Activated naive CD4-positive, alpha-beta T cell treated with anti-CD3 and anti-CD28 coated beads, Interleukin-2, amount 50 U/mL, for 16 hours (primary cell): ENCODE data around the gene KCNQ2.

Source experiments
- DNase-seq: peaks from one replicate; pipeline ENCODE4 v3.0.0-alpha.2; 2020

The KCNQ2 gene

DNA sequence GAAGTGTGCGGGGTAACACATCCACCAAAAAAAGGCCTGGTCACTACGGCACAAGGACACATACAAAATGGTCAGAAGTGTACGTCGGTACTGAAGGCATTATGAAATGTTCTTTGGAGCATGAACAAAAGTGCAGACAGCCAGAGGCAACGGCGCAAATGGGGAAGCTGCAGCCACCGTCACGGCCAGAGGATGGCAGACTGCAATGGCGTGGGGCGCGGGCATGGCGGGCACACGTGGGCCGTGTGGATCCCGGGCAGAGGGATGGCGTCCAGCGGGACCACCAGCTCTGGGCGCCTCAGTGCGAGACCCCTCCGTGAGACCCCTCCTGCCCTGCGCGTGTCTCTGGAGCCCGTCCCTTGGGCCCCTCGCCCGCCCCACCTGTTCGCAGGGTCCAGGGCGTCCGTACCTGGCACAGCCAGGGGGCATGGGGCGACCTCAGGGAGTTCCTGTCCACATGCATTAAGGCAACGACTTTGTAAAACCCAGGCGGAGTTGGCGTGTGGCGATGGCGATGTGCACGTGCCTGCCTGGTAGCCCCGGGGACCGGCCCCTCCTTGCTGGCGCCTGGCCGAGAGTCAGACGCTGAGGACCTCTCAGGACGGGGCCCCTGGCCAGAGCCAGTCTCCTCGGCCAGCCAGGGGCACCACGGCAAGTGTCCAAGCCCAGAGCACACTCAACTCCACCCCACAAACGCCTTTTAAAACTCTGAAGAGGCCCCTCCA lies 71.8 kb downstream of the KCNQ2 start:
- DNase-seq = no peak

DNA sequence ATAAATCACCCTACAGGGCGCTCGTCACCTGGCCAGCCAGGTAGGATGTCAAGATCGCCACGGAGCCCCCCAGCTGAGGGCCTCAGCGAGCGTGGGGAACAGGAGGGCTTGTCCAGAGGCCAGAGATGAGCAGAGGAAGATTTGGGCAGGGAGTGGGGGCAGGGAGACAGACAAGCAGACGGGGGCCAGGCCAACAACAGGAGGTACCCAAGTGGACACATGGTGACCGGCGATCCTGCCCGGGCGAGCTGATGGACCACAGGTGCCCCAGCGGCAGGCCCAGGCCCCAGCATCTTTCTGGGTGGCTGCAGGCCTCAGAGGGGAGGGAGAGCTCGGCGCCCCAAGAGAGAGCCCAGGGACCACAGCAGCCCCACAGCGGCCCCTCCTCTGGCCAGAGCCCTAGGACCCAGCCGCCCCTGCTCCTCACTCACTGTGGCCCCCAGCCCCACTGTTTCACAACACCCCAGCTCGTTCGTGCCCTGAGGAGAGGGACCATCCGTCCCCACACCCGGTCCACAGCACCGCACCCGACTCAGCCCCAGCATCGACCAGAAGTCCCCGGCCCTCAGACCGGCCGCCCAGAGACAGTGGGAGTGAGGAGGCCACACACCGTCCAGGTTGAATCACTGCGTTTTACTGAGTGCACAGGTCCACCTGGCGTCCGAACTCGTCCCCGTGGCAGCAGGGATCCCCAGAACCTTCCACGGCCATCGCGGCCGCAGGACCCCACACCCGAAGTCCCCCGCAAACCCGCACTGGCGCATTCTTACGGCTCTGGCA lies 72.7 kb downstream of the KCNQ2 start:
- DNase-seq = no peak

- no peak for DNase-seq
Observed at GRCh38 chr20:63398744-63399514, 73.5 kb downstream of the KCNQ2 start.

- no peak for DNase-seq
Observed at GRCh38 chr20:63397946-63398450, 74.5 kb downstream of the KCNQ2 start.

GRCh38 chr20:63397155-63397843 lies 75.2 kb downstream of the KCNQ2 start:
- no peak for DNase-seq

GRCh38 chr20:63396300-63396699 lies 76.2 kb downstream of the KCNQ2 start:
- no peak for DNase-seq

GRCh38 chr20:63395723-63396122 lies 76.7 kb downstream of the KCNQ2 start:
- no peak for DNase-seq

GRCh38 chr20:63394920-63395455 lies 77.5 kb downstream of the KCNQ2 start:
- no peak for DNase-seq

- DNase-seq = no peak
Observed at GRCh38 chr20:63394069-63394919, 78.2 kb downstream of the KCNQ2 start.

DNA sequence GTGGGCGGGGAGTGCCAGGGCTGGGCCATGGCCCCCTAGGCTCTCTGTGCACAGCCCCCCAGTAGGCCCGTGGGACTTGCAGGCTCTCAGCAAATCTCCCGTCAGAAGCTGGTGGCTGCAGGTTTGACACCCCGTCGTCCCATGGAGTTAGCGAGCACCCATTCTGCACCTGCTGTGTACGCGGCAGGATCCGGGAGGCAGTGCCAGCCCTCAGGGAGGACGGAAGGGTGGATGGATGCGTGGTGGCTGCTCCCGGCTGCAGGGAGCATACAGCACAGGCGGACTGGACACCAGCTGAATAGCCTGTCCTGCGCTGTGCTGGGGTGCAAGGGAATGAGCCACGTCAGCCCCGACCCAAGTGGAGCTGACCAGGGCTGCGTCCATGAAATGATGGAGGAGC lies 78.9 kb downstream of the KCNQ2 start:
- DNase-seq = no peak

DNA sequence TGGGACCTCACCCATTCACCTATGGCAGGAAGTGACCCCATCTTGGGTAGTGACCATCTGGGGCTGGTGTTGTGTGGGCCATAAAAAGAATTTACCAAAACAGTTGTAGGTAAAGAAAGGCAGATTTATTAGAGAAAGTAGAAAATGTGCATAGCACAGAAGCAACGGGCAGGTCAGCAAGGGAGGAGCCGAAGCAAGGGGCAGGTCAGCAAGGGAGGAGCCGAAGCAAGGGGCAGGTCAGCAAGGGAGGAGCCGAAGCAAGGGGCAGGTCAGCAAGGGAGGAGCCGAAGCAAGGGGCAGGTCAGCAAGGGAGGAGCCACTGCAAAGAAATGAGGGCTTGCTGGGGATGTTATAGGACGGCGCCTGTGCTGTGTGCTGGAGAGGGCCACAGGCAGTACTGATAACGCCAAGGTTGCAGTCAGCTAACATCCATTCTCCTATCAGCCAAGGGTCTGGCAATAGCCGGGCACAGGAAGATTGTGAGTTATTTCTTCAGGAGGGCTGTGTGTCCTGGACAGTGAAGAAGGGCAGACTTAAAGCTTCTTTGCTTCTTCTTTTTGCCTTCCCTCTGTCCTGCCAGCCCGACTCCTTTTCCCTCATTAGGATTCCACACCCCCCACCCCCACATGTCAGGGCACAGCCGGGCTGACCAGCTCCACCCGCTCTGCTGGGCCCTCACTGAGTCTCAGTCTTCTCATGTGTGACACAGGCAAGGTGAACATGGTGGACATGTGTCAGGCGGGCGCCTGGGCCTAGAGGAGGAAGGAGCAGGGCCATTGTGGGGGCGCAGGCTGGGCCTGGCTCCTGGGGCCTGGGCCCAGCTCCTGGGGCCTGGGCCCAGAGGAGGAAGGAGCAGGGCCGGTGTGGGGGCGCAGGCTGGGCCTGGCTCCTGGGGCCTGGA lies 79.7 kb downstream of the KCNQ2 start:
- DNase-seq = no peak

DNA sequence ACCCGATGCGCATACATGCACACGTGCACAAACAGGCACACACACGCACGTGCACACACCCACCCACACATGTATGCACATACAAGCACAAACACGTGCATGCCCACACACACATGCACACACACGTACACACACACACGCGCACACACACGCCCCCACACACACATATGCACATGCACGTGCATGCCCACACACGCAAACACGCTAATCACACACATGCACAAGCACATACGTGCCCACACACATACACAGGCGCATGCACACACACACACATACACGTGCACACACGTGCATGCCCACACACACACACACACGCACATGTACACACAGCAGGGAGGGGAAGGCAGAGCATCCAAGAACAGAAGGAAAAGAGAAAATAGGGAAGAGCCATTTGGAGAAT lies 84.5 kb downstream of the KCNQ2 start:
- no peak for DNase-seq

GRCh38 chr20:63387393-63387792 lies 85.1 kb downstream of the KCNQ2 start:
- DNase-seq = no peak

- DNase-seq = no peak
Observed at GRCh38 chr20:63386491-63386890, 86.0 kb downstream of the KCNQ2 start.

- DNase-seq = no peak
Observed at GRCh38 chr20:63385819-63386218, 86.6 kb downstream of the KCNQ2 start.

DNA sequence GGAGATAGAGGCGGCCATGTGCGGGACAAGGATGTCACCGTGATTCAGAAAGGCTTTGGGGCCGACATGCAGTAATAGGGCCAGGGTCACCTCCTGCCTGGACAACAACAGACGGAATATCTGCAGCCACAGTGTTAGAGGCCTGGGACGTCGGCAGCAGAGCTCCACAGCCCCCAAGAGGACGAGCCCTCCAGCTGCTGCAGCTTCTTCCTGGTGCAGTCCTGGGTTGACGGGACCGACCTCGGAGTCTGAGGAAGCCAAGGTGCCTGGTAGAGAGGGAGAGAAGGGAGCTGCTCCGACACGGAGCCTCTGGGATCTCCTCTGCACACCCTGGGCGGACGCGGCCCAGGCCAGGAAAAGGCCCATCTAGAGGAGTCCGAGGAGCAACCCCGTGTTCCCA lies 88.1 kb downstream of the KCNQ2 start:
- no peak for DNase-seq

DNA sequence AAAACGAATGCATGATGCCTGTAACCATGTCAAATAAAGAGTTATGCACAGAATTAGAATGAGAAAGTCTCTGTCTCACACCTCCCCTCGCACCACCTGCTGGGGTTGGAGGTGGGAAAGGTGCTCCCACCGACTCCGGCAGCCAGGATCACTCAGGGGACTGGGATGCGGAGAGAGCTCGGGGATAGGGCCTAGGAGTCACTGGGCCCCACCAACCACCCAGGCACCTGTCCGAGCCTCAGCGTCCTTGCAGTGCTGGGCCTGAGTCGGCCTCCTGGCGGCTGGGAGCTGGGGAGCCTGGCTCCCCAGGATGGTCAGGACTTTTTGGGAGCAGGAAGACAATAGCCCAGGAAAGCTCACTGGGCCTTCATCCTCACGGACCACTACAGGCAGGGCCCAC lies 88.9 kb downstream of the KCNQ2 start:
- no peak for DNase-seq

GRCh38 chr20:63382551-63383300 lies 89.7 kb downstream of the KCNQ2 start:
- DNase-seq = no peak

DNA sequence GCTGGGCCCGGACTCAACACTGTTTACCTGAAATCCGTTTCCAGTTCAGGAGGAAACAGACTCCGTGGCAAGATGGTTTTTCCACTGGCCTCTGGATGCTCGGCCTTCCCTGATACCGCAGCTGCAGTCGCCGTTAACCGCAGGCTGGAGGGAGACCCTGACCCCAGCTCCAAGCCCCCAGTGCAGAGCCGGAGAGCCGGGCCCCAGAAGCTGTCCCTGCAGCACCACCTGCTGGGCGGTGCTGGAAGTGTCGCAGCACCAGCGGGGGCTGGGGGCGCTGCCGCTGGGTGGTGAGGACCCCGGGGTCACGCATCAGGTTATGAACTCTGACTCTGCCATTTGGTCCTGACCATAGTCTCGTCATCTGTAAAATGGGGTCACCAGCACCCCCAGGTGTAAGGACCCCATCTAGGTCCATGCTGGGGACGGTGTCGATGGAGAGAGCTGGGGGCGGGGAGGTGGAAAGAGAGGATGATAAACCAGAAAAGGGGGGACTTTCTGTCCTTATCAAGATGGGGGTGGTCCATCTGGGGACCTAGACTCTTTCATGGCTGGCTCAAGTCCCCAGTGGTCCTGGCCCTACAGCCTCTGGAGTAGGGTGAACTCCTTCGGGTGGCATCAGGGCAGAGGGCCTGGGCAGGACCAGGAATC lies 90.5 kb downstream of the KCNQ2 start:
- DNase-seq = peak; percentile 36
